A673 (cell line): Measurements from ENCODE around the gene GOLGA6L7. TPM values are rescaled to one million over a fixed set of nuclear protein-coding genes. Genes with fewer than 3 reads are reported as not detected.
"Not testable (repeated sequence)": the region's sequence is repeated elsewhere in the genome, so short reads cannot be mapped to it uniquely, and the experiment has no call there.

Source experiments
- BruUV-seq: library from RNA; stranded (reverse); fragments of 400-500 nt; replicated peaks from 2 replicates; lab custom pipeline; 2021; lab: Mats Ljungman, UMichigan
- CTCF ChIA-PET: fragments of 300-600 bp; sonication (Branson Sonifier 250); formaldehyde crosslinking; loops from one replicate; lab custom pipeline; 2022; ENCODE audit warnings: antibody characterized with exemption; lab: Charles Lee
- POLR2A ChIA-PET: fragments of 300-600 bp; sonication (Branson Sonifier 250); formaldehyde crosslinking; loops from one replicate; lab custom pipeline; 2022; ENCODE audit warnings: antibody characterized with exemption; ENCODE audit not compliant: low non-redundant PET; lab: Charles Lee
- DNase-seq: peaks from one replicate; pipeline ENCODE4 v3.0.0-alpha.2; 2015; ENCODE audit warnings: low spot score
- H3K27ac ChIP-seq: fragments of 200-600 bp; sonication (generic); 2 replicates; pipeline ENCODE4 v1.5.1; 2016; ENCODE audit warnings: mixed run types, low read depth, mild to moderate bottlenecking, mixed read lengths, antibody characterized with exemption, low read length; ENCODE audit not compliant: poor library complexity, severe bottlenecking
- H3K27me3 ChIP-seq: fragments of 200-600 bp; sonication (generic); replicated peaks from 2 replicates; pipeline ENCODE4 v1.6.1; 2017; ENCODE audit warnings: mixed run types, low read depth, mild to moderate bottlenecking, mixed read lengths, antibody characterized with exemption, low read length; ENCODE audit not compliant: insufficient read depth, poor library complexity
- H3K36me3 ChIP-seq: fragments of 200-600 bp; sonication (generic); 2 replicates; pipeline ENCODE4 v1.6.1; 2016; ENCODE audit warnings: mixed run types, mild to moderate bottlenecking, mixed read lengths, antibody characterized with exemption, low read length; ENCODE audit not compliant: insufficient read depth, poor library complexity, severe bottlenecking
- H3K4me1 ChIP-seq: fragments of 200-600 bp; sonication (generic); 2 replicates; pipeline ENCODE4 v1.6.1; 2017; ENCODE audit warnings: mixed run types, mild to moderate bottlenecking, mixed read lengths, antibody characterized with exemption, low read length; ENCODE audit not compliant: insufficient read depth, poor library complexity, severe bottlenecking
- H3K4me3 ChIP-seq: fragments of 200-600 bp; sonication (generic); 2 replicates; pipeline ENCODE4 v1.5.1; 2016; ENCODE audit warnings: low read depth, mixed run types, mild to moderate bottlenecking, mixed read lengths, low read length; ENCODE audit not compliant: poor library complexity, severe bottlenecking
- H3K9me3 ChIP-seq: fragments of 200-600 bp; sonication (generic); 2 replicates; pipeline ENCODE4 v1.6.1; 2016; ENCODE audit warnings: mixed run types, low read depth, mild to moderate bottlenecking, mixed read lengths, antibody characterized with exemption, low read length; ENCODE audit not compliant: poor library complexity, severe bottlenecking
- intact Hi-C: fragments of 100-400 bp; cut with micrococcal nuclease; formaldehyde crosslinking; loops from one replicate; pipeline ENCODE4 v1.10.0; 2022; ENCODE audit not compliant: unreplicated experiment
- total RNA-seq: library from RNA; stranded (reverse); gene quantifications from 2 replicates; pipeline ENCODE4 v1.2.3, GENCODE V29; 2021
- TF ChIP-seq, protein P1 (sequence below): fragments of 300-800, 200-600 bp; sonication (generic); conservative IDR thresholded peaks from 2 replicates; pipeline ENCODE4 v1.5.1; 2017; ENCODE audit warnings: low read depth, mild to moderate bottlenecking, antibody characterized with exemption, low read length, moderate library complexity, mixed read lengths

The GOLGA6L7 gene
- total RNA-seq, 1 experiment from 2014 or later: not detected

DNA sequence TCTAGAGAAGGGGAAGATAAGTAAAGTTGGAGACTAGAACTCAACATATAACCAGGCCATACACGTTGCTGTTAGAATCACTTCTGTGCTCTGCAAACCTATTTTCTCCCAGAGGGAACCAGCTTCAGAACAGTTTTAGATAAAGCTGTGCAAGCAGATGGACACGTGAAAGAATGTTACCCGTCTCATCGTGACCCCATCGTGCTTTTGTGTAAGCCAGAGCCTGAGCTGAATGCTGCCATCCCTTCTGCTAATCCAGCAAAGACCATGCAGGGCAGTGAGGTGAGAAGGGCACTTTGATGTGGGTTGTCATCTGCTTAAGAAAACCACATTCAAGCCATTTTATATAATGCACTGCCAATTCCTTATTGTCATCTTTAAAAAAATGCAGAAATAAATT lies 40.3 kb downstream of the GOLGA6L7 start:
- H3K27me3 ChIP-seq, DNase-seq, intact Hi-C loops, H3K27ac ChIP-seq, H3K36me3 ChIP-seq, POLR2A ChIA-PET, H3K4me3 ChIP-seq, H3K4me1 ChIP-seq, CTCF ChIA-PET, BruUV-seq, H3K9me3 ChIP-seq: not testable (repeated sequence)

DNA sequence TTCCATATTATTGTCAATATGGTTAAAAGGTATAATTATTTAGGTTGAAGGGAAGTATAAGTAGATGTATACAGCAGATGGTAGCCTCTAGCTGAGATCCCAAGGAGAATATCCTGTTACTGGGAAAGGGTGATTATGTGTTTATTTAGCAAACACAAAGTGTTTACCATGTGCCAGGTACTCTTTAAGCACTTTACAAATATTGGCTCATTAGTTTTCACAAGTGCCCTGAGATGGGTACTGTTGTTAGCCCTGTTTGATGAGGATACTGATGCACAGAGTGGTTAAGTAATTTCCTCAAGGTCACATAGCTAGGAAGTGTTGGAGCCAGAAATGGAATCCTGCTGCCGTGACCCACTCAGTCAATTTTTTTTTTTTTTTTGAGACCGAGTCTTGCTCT lies 48.1 kb downstream of the GOLGA6L7 start:
- POLR2A ChIA-PET, H3K27ac ChIP-seq, H3K4me3 ChIP-seq, H3K36me3 ChIP-seq, H3K4me1 ChIP-seq, BruUV-seq, DNase-seq, H3K9me3 ChIP-seq, intact Hi-C loops, CTCF ChIA-PET, H3K27me3 ChIP-seq: not testable (repeated sequence)

DNA sequence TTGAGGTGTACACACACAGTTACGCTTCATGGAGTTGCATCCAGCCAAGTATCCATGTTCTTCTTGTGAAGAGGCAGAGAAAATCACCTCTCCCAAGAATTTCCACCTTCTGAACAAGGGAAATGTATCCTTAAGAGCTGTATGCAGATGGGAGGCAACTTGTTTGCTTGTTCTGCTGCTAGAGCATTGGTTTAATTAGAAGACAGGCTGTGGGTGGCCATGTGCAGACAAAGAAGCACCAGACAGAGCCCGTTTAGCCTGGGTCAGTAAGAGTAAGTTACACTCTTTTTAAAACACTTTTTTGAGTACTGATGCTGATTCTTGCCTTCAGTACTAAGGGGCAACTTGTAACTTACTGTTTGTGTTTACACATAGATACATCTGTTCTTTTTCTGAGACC lies 50.2 kb downstream of the GOLGA6L7 start:
- H3K9me3 ChIP-seq, DNase-seq, H3K36me3 ChIP-seq, H3K27ac ChIP-seq, H3K27me3 ChIP-seq, H3K4me3 ChIP-seq, CTCF ChIA-PET, BruUV-seq, POLR2A ChIA-PET, intact Hi-C loops, H3K4me1 ChIP-seq: not testable (repeated sequence)

DNA sequence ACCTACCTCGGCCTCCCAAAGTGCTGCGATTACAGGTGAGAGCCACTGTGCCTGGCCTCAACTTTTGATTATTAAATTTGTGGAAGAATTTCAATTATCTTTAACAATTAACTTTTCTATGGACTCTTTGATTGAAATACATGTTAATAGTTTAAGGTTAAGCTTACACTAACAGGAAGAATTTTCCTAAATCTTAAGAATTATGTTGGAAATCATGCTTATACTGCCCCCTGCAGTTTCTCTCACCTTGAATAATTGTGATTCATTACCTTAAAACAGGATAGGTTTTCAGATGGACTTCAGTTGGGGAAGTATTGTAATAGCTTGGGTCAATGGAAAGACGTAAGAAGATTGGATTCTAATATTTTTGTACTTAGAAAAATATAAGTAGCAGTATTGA lies 54.2 kb downstream of the GOLGA6L7 start:
- TF ChIP-seq, protein P1, sequence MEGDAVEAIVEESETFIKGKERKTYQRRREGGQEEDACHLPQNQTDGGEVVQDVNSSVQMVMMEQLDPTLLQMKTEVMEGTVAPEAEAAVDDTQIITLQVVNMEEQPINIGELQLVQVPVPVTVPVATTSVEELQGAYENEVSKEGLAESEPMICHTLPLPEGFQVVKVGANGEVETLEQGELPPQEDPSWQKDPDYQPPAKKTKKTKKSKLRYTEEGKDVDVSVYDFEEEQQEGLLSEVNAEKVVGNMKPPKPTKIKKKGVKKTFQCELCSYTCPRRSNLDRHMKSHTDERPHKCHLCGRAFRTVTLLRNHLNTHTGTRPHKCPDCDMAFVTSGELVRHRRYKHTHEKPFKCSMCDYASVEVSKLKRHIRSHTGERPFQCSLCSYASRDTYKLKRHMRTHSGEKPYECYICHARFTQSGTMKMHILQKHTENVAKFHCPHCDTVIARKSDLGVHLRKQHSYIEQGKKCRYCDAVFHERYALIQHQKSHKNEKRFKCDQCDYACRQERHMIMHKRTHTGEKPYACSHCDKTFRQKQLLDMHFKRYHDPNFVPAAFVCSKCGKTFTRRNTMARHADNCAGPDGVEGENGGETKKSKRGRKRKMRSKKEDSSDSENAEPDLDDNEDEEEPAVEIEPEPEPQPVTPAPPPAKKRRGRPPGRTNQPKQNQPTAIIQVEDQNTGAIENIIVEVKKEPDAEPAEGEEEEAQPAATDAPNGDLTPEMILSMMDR: 0 out of 2 replicates have a peak, but pooled peaks have one; percentile 18
- not testable (repeated sequence) for H3K27me3 ChIP-seq

More for the DNA sequence above, 54.2 kb downstream of the GOLGA6L7 start:
- H3K27ac ChIP-seq, intact Hi-C loops, POLR2A ChIA-PET, BruUV-seq, H3K36me3 ChIP-seq, H3K4me3 ChIP-seq, H3K4me1 ChIP-seq, H3K9me3 ChIP-seq, CTCF ChIA-PET, DNase-seq: not testable (repeated sequence)

Other genes starting within 250 kb of the GOLGA6L7 start
- gene GOLGA8M, start 136.2 kb downstream of the GOLGA6L7 start, total RNA-seq: not detected in 2 replicates
- gene APBA2, start 37.3 kb upstream of the GOLGA6L7 start, total RNA-seq: 11.7 and 12.9 TPM in 2 replicates